Left hindlimb (tissue), 1 donor: ENCODE results near the gene RSPH1.
"Not testable (repeated sequence)": the region's sequence is repeated elsewhere in the genome, so short reads cannot be mapped to it uniquely, and the experiment has no call there.

ENCODE experiments used
- DNase-seq: peaks from one replicate; pipeline ENCODE4 v3.0.0-alpha.2; 2018

Gene RSPH1

DNA sequence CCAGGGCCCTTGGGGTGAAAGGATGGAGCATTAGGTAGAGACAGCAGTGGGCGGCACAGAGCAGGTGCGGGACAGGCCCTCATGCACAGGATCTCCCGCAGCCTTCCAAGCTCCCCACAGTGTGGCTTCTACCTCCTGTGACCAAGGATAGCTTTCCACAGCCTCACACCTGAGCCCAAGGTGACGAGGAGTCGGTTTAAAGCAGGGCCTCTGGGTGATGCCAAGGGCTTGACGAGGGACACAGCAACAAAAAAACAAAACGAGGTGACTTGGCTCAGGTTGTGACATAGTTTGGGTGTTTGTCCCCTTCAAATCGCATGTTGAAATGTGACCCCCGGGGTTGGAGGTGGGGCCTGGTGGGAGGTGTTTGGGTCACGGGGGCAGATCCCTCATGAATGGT lies 15.3 kb downstream of the RSPH1 start:
- no peak for DNase-seq

DNA sequence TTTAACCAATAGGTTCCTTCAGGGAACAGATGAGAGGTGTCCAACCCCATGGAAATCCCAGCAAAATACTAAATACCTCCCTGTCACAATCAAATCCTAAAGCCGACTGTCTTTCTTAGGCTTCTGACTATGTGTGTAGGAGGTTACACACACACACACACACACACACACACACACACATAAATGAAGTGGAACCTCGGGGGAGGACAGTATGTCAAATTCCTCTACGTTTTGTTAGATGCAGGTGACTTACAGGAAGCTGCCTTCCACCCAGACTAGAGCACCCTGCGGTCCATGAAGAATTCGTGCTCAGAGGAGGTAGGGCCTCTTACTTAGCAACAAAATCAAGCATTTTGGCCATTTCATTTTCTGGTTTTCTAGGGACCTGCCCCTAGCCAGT lies 16.4 kb downstream of the RSPH1 start:
- no peak for DNase-seq

DNA sequence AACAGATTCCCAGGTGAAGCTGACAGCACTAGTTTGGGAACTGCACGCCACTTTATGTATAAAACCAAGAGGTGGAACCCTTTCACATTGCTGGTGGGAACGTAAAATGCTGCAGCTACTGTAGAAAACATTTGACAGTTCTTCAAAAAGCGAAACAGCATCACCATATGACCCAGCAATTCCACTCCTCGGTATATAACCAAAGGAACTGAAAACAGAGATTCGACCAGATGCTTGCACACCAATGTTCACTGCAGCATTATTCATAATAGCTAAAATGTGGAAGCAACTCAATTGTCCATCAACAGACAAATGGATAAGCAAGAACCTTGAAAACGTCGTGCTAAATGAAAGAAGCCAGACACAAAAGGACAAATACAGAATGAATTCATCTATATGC lies 17.5 kb downstream of the RSPH1 start:
- no peak for DNase-seq

DNA sequence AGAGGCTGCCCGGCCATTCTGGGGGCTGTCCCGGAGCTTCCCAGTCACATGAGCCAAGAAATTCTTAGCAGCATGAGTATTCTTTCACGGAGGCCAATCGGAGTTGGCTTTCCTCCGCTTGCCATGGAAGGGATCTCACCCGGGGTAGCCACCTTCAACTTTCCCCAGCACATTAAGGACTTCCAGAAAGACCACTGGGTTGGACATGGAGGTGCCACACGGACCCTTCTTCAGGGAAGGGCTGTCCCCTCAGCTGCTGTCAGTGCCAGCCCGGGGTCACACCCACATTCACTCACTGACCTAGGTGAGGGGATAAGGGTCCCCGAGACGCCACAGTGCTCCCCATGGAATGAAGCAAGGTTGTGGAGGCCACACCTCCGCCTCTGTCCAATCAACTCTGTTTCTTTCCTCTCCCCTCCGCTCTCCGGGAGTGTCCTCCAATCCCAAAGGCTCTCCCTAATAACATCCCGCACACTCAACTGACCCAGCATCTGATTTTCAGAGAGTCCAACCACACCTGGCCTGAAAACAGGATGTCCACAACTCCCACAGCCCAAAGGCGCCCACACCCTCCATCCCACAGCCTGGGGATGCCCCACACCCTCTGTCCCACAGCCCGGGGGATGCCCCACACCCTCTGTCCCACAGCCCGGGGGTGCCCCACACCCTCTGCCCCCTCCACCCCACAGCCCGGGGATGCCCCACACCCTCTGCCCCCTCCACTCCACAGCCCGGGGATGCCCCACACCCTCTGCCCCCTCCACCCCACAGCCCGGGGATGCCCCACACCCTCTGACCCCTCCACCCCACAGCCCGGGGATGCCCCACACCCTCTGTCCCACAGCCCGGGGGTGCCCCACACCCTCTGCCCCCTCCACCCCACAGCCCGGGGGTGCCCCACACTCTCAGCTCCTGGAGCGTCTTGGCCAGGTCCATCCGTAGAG lies 19.4 kb downstream of the RSPH1 start:
- DNase-seq = no peak

DNA sequence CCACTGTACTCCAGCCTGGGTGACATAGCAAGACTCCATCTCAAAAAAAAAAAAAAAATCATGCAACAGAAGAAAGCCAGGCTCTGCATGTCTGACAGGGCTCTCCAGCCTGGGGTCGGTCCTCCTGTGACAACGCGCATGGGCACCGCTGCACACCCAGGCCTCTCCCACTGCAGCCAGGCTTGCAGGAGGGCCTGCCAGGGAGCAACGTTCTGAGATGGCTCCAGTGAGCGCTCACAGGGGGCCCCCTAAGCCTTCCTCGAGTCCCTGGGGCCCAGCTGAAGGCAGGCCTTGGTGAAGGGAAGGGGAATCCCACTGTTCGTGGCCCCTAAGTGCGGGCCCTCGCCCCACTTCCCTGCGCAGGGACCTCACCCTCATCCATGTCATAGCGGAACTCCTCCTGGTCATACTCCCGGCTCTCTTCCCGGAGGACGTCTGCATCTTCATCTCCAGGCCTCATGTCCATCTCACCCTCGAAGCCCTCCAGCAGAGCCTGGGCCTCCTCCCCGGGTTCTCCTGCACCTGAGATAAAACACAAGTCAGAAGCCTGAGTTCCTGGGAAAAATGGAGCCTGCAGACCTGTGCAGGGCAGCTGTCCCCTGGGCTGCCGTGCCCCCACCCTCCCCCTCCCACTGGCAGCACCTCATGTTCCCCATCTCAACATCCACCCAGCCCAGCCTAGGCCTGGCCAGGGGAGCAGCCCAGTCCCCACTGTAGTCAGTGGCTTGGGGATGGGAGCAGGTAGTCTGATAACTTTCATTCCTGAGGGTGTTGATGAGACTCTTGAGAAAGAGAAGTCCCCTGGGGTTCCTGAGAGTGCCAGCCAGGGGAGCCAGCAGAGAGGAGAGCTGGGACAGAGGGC lies 20.3 kb downstream of the RSPH1 start:
- DNase-seq = no peak

DNA sequence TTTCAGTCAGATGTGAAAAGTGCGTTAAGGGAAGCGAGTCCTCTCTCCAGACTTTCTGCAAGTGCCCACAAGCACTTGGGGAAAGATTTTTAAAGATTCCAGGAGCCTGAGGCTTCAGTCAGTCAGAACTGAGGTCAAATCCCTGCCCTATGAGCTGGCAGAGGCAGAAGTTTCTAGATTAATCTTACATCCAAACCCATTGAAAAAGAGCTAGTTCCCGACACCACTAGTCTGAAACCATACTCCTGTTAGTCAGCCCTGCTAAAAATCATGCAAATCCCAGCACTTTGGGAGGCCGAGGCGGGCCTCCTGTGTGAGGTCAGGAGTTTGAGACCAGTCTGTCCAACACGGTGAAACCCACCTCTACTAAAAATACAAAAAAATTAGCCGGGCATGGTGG lies 21.0 kb downstream of the RSPH1 start:
- DNase-seq = no peak

DNA sequence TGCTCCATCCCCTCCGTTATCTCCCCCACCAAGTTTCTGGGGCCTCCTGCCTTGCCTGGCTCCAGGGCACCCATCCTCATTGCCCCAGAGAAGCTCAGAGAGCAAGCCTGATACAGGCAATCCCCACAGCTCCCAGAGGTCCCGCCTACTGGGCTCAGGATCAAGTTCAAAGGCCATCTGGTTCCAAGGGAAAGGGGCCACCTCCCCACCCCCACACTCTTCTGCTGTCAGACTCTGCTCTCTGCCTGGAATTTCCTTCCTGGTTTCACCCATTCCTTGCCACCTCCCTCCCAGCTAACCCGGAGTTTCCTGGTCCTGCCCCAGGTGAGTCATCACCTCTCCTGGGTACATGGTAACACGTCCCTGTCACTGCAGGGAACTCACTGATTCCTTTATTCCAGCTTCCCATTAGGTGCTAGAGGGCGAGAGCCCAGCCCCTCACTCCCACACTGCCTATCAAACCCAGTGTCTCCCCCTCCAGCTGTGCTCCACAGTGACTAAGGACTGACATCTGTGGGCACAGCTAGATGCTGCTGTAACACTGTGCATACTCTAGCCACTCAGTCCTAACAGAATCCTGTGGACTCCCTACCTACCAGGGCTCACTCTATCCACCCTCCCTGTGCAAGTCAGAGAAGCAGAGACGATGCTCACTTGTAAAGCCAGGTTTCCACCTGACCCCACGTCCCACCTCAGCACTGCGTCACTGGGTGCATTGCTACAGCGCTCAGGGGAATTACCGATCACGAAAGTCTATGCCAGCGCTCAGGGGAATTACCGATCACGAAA lies 21.8 kb downstream of the RSPH1 start:
- DNase-seq = no peak

DNA sequence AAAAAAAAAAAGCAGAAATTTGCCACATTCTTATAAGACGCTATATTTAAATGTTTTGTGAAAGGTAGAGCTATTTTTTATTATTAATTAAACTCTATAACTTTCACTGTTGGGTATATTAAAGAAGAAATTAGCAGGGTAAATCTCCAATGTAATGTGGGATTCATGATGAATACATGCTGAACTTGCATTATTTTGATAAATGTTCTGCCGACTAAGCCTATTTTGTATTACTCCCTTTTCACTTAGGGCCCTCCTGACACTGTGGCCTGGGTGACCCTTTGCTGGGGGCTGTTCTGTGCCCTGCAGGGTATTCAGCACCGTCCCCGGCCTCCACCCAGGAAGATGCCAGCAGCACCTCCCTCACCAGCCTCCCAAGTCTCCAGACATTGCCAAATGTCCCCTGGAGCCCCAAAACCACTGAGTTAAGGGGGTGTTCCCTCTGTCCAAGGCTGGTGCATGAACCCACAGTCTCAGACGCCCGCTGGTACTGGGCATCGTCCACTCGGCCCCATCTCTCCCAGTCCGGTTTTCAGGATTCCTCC lies 22.5 kb downstream of the RSPH1 start:
- no peak for DNase-seq

DNA sequence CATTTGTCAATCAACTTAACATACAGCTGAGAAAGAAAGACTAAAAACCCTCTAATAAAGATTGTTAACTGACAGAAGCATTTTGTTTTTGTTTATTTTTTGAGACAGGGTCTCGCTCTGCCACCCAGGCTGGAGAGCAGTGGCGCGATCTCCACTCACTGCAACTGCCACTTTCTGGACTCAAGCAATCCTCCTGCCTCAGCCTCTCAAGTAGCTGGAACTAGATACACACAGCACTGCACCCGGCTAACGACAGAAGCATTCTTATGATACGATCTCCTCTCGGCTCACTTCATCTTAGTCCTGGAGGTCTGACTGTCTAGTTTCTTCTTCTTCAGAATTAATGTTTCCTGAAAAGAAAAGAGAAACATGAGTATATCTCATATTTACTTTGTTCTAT lies 23.5 kb downstream of the RSPH1 start:
- DNase-seq = no peak

DNA sequence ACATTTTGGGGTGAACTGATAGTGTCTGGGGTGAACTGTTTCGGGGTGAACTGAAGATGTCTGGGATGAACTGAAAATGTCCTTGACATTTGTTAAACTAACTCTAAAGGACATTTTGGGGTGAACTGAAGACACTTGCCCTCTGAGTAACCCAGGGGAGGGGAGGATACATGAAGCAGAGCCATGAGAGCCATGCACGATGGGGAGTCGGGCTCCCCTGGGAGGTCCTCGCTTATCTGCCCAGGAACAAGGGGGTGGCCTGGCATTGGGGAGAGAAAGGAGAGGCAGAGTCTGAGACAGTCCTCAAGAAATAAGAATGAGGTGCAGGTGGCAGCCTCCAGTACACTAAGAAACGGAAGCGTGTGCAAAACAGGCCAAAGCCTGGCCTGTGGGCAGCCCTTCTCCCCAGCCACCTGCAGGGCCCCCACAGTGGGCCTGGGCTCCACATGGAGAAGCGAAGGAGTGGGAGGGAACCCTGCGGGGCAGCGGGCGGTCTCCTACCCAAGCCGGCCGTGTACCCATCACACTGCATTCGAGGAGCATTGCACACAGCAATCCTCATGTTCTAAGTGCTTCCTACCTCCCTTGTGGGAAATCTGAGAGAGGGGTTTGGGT lies 24.2 kb downstream of the RSPH1 start:
- no peak for DNase-seq

DNA sequence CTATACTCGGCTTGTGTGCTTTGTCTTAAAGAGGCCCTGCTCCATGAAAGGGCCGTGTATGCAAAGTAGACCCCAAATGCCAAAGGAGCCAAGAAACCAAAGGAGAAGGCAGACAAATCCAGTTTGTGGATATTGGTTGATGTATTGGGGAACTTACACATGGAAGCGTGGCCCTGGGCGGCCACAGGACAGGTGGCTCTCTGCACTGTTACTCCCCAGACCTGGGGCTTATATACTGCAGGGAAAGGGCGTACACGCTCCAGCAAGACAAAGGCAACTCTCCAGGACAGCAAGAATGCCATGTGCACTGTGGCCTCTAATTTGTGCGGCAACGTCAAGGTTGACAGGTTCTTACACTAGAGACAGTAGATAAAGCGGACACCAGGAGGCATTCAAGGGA lies 24.8 kb downstream of the RSPH1 start:
- DNase-seq = no peak

DNA sequence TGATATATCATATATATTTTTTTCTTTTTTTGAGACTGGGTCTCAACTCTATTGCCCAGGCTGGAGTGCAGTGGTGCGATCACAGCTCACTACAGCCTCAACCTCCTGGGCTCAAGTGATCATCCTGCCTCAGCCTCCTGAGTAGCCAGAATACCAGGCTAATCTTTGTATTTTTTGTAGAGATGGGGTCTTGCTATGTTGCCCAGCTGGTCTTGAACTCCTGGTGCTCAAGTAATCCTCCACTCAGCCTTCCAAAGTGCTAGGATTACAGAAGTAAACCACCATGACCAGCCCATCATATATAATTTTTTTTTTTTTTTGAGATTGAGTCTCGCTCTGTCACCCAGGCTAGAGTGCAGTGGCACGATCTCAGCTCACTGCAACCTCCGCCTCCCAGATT lies 26.3 kb downstream of the RSPH1 start:
- DNase-seq = not testable (repeated sequence)

DNA sequence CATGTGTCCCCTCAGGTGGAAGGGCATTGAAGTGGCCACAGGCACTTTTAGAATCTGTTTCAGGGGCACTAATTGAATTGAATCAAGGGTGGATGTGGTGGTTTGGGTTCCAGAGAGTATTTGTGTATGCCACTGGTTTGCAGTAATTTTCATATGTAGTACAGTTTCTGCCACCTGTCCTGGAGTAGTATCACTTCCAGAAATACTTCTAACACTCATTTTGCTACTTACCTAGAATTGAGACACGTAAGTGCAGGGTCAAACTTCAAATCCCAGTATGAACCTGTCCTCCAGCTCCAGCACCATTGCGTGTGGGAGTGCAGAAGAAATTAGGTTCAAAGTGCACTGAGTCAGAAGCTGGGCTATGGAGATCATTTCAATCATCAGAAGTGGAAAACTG lies 26.8 kb downstream of the RSPH1 start:
- no peak for DNase-seq

DNA sequence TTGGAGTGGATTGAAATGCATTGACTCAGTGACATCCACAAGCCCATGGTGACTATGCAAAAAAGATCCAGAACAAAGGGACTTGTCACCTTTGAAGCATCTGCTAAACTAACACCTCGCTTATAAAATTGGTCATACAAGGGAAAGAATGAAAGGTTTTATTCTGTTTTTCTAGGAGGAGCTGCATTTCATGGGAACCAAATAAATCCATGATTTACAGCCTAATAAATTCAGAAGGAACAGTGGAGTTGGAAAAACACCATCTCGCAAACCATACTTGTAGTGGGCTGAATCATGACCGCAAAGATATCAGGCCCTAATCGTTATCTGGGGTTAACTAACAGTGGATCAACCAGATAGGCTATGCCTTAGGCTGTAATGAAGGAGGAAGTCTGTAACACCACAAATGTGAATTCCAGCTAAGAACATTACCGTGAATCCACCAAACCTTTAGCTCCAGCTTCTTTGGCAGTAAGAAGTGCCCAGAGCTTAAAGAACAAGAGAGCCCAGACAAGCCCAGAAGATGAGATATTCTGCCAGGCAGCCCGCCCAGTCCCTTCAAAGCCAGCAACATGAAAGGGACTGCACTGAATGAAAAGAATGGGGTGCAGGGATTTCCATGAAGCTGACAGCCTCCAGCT lies 27.4 kb downstream of the RSPH1 start:
- DNase-seq = no peak

DNA sequence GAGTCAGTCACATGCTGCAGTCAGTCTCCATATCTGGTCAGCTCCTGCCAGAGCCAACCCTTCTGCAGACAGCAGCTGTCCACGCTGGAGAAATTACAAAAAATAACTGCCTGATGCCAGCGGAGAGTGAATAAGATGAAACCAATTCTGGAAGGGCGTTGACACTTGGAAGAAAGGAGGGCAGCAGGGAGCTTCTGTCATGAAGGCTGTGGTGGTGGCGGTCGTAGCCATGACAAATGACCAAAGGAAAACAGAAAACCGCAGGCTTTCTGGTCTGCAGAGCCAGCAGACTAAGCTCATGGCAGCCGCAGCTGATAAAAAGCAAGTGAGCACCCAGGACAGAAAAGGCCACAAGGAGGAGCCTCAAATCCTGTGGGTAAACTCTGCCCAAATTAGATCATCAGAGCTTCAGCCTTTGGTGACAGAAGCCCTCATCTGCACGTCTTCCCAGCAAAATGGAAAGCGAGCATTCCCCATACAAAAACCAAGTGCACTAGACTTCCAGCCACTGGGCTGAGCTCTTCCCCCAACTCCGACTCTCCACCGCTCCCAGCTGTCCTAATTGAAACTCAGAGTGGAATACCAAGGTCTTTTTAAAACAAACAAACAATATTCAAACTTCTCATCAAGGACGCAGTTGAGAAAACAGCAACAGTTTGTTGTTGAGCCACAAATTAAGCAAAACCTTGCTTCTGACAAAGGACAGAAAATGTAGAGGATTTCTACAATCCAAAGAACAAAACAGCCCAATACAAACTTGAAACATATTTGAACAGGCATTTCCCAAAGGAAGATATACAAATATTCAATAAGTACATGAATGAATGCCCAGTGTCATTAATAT lies 28.7 kb downstream of the RSPH1 start:
- no peak for DNase-seq

DNA sequence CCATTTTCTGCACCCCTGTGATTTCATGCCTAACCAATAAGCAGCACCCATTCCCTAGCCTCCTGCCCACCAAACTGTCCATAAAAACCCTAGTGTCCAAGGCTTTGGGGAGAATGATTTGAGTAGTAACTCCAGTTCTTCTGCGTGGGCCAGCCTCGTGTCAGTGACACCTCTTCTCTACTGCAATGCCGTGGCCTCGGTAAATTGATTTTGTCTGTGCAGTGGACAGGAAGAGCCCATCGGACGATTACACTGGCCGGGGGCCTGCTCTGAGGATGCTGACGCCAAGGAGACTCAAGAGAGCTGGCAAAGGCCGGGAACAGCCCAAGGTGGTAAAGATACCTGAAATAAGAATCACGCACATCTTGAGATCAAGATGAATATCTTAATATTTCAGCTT lies 29.3 kb downstream of the RSPH1 start:
- no peak for DNase-seq

DNA sequence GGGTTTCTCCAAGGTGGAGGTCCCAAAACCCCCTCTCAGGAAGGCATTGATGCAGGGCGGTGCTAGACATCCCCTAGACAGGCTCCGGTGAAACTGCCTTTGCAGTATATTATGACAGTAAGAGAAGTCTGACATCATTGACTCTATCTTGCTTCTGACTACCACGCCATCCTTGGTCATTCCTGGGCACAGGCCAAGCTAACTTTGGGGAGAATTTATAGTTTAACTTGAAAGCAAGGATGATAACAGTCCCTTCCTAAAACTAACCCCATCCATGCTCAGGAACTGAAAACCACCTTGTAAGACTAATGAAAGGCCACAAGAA lies 30.3 kb downstream of the RSPH1 start:
- no peak for DNase-seq

DNA sequence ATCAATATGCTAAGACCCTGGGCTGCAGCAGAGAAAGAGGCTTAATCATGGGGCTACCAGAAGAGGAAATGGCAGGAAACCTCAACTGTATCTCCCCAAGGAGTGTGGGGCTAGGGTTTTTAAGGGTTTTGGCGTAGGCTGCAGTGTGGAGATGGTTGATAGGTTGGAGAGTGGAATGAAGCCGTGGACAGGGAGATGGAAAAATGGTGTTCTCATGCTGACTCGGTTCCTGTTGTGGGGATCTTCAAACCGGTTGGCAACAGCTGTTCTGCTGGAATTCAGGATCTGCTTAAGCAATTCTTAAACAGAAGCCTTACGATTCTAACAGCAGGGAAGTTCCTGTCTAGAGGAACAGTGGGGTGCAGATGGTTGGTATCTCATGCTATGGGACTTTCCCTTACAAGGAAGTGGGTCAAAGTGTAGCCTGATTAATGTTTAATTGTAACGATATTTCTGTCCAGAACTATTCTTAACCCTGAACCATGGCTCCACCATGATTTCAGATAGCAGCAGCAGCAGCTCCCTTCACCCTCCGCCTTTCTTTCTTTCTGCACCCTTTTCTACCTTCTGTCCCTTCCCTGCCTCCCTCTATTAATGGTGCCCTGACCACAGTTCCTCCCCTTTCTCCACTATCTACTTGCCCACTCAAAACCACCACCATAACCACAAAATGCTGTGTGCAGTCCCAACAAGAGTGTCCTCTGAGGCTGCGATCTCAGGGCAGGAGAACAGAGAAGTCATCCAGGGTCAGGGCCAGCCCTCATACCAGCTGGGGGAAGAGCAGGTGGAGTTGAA lies 30.8 kb downstream of the RSPH1 start:
- no peak for DNase-seq

DNA sequence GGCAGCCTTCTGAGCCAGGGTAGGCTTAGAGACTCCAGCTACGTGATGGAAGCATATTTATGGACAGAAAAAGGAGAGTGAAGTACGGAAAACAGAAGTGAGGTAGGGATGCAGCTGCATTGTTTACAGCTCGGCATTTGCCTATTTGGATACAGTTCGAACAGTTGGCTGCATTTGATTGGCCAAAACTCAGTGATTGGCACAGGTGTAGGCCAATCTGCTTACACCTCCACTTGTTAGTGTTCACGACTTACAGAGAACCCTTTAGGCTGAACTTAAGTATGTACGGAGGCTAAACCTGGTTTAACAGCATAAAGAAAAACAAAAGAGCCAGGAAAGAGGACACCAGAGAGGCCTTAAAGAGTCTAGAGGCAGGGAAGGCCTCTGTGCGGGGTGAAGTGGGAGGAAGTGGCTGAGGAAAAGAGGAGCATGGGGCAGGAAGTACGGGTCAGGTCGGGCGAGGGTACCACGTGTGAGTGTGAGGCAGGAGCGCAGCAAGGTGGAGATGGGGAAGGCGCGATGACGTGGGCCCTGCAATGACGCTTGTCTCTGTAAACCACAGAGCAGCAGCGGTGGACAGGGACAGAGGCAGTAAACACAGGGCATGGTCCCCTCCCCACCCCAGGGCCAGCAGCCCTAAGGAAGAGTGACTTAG lies 32.0 kb downstream of the RSPH1 start:
- DNase-seq = no peak
